Fibroblast of skin of right biceps (primary cell): Measurements from ENCODE around the gene LRRFIP1.
"Not testable (repeated sequence)": the region's sequence is repeated elsewhere in the genome, so short reads cannot be mapped to it uniquely, and the experiment has no call there.

Experiments used
- DNase-seq: peaks from one replicate; pipeline ENCODE4 v3.0.0-alpha.2; 2013

LRRFIP1 gene

GRCh38 chr2:237627441-237628246, at the start of gene LRRFIP1:
LRRFIP1 (plus strand) TSS chr2:237627587; CDS start chr2:237627645, 58 bp downstream.
- peak; percentile 45 for DNase-seq

DNA sequence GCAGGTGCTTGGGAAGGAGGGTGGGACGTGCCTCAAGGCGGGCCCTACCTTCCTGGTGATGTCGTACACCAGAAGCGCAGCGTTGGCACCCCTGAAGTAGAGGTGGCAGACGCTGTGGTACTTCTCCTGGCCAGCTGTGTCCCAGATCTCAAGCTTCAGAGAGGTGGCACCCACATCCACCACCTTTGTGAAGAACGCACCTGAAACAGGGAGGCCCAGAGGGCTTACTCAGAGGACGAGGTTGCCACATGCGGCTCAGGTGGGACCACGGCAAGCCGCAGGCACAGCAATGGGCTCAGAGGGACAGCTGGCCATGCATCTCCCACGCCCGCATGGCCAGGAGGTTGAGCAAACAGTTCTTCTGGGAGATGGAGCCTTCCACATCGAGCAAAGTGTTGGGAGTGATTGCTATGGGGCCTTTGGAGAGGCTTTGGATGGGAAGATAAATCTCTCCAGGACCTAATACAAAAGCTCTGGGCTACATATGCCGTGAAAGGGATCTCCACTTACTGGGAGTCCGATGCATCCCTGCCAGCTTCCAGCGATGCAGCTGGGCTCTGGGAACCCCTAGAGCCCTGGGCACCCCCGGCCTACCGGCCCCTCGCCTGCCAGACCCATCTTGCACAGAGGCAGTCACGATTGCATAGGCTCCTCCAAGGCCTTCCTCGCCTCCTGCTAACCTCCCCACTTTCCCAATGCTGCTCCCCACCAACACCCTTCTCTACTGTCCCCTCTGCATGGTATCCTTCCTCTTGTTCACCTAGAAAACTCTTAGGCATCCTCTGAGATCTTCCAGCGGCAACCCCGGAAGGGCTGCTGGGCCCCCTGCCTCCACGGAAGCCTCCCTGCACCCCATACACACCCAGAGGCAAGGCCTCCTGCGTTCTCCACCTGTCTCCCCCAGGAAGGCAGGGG, 49.2 kb upstream of the LRRFIP1 start:
- DNase-seq, result no peak

GRCh38 chr2:237581326-237581725, 46.1 kb upstream of the LRRFIP1 start:
- no peak for DNase-seq

GRCh38 chr2:237581751-237582746, 45.3 kb upstream of the LRRFIP1 start:
- DNase-seq, result peak; percentile 72

GRCh38 chr2:237583385-237584295, 43.7 kb upstream of the LRRFIP1 start:
- no peak for DNase-seq

- no peak for DNase-seq
These were observed 41.7 kb upstream of the LRRFIP1 start for GRCh38 chr2:237585590-237586221.

- no peak for DNase-seq
These were observed 39.2 kb upstream of the LRRFIP1 start for GRCh38 chr2:237588044-237588696.

- peak; percentile 24 for DNase-seq
These were observed 36.9 kb upstream of the LRRFIP1 start, which contains the start of gene RAB17 for GRCh38 chr2:237590272-237591140. RAB17 (minus strand) TSS chr2:237590734; CDS start chr2:237586154, 4,580 bp downstream.

DNA sequence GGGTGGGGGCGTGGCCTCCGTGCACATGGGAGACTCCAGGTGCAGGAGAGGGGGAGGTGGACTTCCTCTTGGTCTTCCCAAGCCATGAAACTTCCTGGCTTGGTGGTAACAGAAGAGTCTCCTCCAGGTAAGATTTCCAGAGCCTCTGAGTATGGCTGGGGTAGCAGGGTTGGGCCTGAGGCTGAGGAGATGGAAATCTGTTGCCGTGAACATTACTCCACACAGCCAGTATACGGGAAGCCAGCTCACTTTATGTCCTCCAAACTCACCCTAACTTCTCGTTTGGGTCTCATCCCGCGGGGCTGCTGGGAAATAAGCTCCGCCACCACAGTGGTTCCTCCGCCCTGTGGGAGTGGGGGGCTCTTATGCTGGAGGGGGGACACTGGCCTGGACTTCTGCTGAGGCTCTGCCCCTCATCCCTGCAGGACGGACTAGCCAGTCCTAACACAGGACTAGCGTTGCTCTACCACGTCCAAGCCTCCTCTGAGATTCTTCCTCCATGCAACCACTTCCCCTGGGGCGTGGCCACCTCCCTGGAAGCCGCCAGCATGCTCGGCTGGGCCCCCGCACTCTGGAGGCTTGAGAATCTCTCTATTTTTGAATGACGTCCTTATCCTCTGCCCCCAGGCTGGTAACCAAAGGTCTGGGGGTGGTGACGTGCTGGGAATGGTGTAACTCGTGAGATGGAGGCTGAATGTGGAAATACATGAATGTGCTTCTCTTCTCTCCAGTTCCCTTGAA, 36.1 kb upstream of the LRRFIP1 start:
- no peak for DNase-seq

DNA sequence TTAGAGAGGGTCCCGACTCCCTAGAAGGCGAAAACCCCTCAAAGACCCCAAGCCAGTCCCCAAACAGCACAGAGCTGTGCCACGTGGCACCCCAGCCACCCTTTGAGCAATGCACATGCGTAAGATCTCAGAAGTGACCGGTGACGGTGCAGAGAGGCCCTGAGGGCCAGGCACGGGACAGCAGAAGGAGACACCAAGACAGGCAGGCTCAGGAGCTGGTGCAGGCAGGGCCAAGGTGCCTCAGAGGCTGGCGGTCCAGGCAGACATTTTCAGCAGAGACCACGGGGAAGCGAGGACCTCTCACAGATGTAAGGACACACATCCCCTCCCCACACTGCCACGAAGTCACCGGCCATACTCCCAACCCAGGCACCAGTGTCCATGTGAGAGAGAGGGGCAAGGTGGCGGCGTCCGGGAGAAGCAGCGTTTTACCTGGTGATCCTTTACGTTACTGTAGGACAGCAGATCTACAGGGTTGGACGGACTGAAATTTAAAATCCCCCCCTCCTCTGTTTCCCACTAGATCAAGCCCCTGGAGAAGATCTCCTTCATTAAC, 34.9 kb upstream of the LRRFIP1 start:
- no peak for DNase-seq

GRCh38 chr2:237593036-237593435, 34.4 kb upstream of the LRRFIP1 start:
- no peak for DNase-seq

- DNase-seq, result no peak
These were observed 33.6 kb upstream of the LRRFIP1 start for GRCh38 chr2:237593596-237594320.

DNA sequence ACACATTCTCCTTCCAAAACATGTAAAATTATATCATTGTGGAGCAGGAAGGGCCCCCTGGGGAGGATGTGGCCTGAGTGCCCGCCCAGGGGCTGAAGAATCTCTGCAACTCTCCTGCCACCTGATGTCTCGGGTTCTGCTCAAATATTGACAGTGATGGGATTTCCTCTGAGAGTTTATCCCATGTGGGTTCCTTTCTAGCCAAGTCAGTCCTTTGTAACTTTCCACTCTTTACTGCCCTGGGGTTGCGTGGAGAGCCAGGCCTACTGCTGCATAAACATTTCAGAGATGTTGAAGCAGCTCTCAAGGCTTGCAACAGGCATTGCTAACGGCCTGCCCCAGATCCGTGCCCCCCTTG, 32.9 kb upstream of the LRRFIP1 start:
- no peak for DNase-seq

DNA sequence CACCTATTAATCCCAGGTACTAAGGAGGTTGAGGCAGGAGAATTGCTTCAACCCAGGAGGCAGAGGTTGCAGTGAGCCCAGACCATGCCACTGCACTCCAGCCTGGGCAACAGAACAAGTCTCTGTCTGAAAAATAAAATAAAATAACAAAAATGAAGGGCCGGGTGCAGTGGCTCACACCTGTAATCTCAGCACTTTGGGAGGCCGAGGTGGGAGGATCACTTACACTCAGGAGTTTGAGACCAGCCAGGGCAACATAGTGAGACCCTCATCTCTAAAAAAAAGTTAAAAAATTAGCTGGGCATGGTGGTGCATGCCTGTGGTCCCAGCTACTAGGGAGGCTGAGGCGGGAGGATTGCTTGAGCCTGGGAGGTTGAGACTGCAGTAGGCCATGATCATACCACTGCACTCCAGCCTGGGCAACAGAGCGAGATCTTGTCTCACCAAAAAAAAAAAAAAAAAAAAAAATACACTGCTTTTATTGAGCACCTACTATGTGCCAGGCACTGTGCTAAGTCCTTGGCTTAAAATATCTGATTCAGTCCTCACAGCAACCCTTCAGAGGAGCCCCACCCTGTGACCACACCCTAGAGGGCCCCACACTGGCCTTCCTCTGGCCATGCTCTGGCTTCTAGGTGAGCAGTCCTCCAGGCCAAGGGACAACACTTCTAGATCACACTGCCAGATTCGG, 31.4 kb upstream of the LRRFIP1 start:
- not testable (repeated sequence) for DNase-seq

- no peak for DNase-seq
These were observed 30.7 kb upstream of the LRRFIP1 start for GRCh38 chr2:237596520-237597195.
